Eye (tissue), 1 donor: ENCODE measurements around the gene SCML2.
"Not testable (repeated sequence)": the region's sequence is repeated elsewhere in the genome, so short reads cannot be mapped to it uniquely, and the experiment has no call there.

Experiments used
- DNase-seq: peaks from one replicate; pipeline ENCODE4 v3.0.0-alpha.2; 2015

The SCML2 gene

DNA sequence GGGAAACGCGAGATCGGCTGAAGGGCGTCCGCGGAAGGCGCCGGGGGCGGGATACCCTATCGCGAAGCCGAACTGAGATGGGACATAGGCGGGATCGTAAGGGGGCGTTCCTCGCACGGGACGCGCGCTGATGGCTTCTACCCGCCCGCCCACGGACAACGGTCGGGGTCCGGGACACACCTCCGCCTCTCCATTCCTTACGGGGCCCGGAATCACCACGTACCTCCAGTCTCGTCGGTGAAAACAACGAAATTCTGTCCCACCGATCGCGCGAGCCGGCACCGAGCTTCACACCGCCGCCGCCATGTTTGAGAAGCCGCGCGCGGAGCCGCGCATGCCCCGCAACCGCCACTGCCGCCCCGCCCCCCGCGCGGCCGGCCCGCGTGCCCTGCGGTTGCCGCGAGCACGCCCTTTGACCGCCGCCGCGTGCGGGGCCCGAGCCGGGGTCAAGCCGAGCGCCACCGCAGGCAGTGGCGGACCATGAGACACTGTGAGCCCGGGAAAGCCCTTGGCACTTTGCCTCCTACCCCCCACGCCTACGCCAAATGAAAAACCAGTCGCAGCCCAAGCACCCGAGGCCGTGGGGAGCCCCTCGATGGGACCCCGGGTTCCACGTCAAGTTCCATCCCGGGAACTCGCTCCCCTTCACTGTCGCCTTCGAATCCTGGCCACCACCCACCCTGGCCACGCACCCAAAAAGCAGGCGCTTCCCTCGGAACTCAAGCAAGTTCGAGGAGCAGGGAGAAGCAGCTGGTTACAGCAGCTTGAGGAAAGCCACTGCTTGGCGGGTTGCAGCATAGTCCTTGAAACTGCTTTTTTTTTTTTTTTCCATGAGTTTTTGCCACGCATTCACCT lies at the start of gene SCML2:
Gene SCML2, minus strand, starts transcription at position 320 of the 855 bp plus-strand sequence. CDS start 20,617 bp downstream, outside the sequence.
- DNase-seq = peak; percentile 76

DNA sequence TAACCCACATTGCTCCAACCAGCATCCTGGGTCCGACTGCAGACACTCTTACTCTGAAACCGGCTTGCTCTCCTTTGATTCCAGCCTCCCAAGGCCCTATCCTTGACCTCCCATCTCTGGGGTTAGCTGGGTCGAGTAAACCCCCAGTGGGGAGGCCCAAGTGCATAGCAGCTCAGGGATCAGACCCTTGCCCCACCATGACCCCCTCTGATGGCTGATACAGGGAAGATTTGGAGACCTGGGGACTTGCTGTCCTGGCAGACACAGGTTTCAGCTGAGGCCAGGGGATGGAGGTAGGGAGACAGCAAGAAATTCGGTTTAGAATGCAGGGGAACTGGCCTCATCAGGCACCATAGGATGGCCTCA lies 47.3 kb upstream of the SCML2 start:
- DNase-seq = no peak

GRCh38 chrX:18394477-18394876 lies 40.0 kb upstream of the SCML2 start:
- no peak for DNase-seq

GRCh38 chrX:18390941-18391538 lies 36.6 kb upstream of the SCML2 start:
- peak; percentile 75 for DNase-seq

GRCh38 chrX:18389966-18390365 lies 35.5 kb upstream of the SCML2 start:
- no peak for DNase-seq

DNA sequence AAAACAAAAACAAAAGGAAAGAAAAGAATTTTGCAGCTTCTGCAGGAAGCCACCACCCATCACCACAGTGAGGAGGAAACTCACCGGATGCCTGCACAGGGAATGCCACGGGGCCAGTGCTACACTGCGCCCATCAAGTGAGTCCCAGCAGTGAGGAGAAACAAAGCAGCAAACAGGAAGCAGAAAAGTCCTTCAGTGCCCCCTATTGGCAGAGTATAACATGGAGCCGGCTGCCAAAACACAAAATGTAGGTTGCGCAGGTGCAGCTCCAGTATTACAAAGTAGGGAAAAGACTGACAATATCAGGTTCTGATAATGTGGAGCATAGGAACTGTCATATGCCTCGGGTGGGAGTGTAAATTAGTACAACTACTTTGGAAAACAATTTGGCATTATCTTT lies 23.3 kb upstream of the SCML2 start:
- DNase-seq = peak; percentile 36

GRCh38 chrX:18375131-18375805 lies 20.8 kb upstream of the SCML2 start:
- DNase-seq = not testable (repeated sequence)

- DNase-seq = not testable (repeated sequence)
Measured at GRCh38 chrX:18369096-18369495, 14.6 kb upstream of the SCML2 start.

GRCh38 chrX:18368402-18368801 lies 13.9 kb upstream of the SCML2 start:
- DNase-seq = no peak

DNA sequence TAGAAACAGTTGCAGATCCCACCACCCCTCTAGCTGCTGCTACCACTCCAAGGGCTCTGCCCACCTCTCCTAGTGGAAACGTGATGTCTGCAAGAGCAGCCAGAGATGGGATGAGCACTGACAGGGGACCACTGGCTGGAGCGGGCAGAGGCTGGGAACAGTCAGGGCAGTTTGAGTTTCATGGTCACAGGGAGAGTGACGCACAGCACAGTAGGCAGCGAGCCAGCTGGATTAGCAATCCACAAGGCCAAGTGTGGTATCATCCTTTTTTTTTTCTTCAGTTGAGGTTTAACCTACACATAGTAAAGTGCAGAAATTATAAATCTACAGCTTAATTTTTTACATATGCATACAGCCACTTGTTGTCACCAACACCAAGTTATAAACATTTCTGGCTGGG lies 6.4 kb upstream of the SCML2 start:
- DNase-seq = no peak

- no peak for DNase-seq
Measured at GRCh38 chrX:18353931-18354368, 538 bp downstream of the SCML2 start.

- DNase-seq = peak; percentile 11
Measured at GRCh38 chrX:18351784-18352183, 2.7 kb downstream of the SCML2 start.

GRCh38 chrX:18348047-18348446 lies 6.4 kb downstream of the SCML2 start:
- DNase-seq = no peak

- DNase-seq = no peak
Measured at GRCh38 chrX:18309401-18309800, 45.1 kb downstream of the SCML2 start.

DNA sequence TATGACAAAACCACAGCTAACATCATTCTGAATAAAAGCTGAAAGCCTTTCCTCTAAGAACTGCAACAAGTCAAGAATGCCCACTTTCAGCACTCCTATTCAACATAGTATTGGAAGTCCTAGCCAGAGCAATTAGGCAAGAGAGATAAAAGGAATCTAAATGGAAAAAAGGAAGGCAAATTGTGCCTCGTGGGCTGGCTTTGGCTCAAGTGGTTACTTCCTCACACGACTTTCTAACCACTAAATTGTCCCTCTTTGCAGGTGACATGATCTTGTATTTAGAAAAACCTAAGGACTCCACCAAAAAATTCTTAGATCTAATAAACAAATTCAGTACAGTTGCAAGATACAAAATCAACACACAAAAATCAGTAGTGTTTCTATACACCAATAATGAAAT lies 57.2 kb downstream of the SCML2 start:
- no peak for DNase-seq

GRCh38 chrX:18294893-18295292 lies 59.6 kb downstream of the SCML2 start:
- DNase-seq = no peak

DNA sequence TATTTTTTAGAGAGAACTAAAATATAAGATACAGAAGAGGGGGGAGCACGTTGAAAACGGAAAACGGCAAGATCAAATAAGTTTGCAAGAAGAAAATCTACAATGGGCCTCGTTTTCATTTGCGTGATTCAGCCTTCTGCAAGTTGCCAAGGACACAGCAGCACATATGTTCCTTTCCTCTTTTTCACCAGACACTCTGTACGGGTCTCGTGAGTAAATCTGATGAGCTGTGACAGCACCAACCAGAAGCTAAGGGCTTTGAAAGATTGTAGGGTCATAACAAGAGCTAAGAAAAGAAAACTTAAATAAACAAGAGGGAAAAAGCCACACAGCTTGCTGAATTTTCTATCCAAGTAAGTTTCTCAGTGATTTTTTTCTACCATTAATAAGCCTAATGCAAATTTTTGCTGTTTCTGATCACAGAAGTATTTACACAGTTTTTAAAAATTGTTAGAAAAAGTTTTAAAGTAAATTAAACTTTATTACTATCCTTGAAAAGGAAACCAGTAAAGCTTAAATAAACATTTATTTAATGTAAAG lies 63.4 kb downstream of the SCML2 start:
- peak; percentile 30 for DNase-seq

DNA sequence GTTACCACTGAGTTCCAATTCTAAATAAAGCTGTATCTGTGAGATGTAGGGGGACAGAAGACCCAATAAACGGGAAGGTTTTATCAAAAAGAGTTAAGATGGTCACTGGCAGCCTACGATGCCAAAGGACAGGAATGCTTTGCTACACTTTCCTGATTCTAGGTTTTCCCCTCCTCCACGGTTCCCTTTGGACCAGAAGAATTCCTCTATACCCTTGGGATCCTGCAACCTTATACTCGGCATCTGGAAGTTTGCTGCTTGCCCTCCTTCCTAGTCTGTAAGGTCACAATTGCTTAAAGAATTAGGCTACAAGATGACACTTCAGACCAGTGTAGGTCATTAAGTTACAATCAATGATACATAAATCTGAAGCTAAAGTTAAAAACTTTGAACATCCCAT lies 64.3 kb downstream of the SCML2 start:
- no peak for DNase-seq

- DNase-seq = no peak
Measured at GRCh38 chrX:18288716-18289115, 65.8 kb downstream of the SCML2 start.

DNA sequence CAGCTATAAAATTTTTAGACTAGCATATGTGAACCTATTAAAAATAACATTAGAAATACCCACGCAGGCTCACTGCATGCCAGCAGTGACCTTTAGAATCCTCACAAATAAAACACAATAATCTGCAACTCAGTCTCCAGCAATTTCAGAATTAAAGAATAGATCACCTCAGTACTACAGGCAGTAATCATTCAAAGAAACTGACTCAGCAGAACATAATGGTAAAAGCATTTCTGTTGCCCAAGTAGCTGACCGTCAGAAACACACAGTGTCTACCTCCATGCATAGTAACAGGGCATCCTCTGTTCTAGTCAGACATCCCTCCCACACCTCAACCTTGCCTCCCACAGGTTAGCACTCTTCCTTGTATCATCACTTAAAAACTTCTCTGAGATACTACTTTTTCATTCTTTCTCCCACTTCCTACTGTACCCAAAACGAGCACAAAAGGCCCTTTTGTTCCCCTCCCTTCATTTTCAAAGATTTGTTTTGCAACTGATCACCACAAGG lies 68.1 kb downstream of the SCML2 start:
- no peak for DNase-seq

DNA sequence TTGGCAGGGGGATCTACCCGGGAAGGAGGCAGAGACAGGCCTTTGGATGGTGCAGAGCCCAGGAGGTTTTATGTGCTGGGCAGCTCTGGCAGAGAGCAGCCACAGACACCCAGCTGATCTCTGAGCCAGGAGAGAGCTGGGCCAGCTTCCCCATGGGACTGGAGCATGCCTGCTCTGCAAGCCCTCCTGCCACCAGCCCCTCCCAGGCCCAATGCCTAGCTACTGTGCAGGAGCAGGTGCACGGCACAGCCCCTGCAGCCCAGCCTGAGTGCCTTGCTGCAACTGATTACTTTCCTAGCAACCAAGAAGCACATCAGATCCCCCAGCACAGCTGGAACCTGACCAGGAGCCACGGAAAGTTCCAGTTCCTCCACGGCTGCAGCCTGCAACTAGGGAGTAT lies 76.0 kb downstream of the SCML2 start:
- no peak for DNase-seq

- DNase-seq = no peak
Measured at GRCh38 chrX:18272222-18272621, 82.3 kb downstream of the SCML2 start.

DNA sequence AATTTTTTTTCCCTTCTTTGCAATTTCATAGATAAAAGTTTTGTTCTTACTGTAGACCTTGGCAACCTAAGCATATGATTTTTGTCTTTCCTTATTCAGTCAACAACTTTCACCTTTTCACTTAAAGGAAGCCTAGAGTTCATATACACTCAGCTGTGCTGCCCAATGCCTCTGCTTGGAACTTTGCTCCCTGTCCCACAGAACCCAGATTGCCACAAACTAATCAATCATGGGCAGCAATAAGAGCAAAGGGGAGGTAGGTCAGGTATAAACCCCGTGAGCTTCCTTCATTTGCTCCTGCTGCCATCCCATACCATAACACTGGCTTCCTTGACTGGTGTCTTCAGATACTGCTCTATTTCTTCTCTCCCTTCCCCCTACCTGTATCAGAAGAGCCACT lies 82.8 kb downstream of the SCML2 start:
- DNase-seq = no peak
